ENCODE measurements around the gene CLCF1. TPM values are rescaled to one million over a fixed set of nuclear protein-coding genes. Genes with fewer than 3 reads are reported as not detected.

Gene CLCF1
- total RNA-seq, 1 donor from 2014 or later: 5.3 TPM

DNA sequence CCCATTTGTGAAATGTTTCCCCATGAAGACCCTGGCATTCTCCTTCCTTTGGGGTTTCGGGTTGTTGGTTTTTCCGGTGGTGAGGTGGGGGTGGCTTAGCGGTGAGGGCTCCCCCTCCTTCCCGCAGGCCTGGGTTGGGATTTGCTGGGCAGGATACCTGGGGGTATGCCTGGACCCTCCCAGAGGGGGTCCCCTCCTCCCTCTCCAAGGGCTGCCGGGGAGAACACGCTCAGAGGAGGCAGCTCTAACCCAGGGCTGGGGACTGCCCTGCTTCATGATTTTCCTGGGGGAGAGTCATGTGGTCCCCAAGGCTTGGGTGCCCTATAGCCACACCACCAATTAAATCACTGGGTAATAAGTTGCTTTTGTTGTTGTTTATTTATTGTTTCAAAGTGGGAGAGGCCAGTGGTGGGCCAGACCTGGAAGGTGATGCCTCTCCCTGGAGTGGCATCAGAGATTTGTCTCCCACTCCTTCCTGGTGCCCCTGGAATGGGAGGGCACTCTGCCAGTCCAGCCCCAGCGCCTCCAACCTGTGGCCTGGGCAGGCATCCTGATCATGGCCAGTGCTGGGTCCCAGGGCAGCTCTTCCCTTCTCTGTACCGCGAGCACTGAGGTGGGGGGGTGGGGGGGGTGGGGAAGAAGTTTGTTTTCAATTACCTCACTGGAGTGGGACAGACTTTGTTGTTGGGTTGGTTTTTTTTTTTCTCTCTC lies 1.3 kb upstream of the CLCF1 start:
- no peak for DNase-seq

DNA sequence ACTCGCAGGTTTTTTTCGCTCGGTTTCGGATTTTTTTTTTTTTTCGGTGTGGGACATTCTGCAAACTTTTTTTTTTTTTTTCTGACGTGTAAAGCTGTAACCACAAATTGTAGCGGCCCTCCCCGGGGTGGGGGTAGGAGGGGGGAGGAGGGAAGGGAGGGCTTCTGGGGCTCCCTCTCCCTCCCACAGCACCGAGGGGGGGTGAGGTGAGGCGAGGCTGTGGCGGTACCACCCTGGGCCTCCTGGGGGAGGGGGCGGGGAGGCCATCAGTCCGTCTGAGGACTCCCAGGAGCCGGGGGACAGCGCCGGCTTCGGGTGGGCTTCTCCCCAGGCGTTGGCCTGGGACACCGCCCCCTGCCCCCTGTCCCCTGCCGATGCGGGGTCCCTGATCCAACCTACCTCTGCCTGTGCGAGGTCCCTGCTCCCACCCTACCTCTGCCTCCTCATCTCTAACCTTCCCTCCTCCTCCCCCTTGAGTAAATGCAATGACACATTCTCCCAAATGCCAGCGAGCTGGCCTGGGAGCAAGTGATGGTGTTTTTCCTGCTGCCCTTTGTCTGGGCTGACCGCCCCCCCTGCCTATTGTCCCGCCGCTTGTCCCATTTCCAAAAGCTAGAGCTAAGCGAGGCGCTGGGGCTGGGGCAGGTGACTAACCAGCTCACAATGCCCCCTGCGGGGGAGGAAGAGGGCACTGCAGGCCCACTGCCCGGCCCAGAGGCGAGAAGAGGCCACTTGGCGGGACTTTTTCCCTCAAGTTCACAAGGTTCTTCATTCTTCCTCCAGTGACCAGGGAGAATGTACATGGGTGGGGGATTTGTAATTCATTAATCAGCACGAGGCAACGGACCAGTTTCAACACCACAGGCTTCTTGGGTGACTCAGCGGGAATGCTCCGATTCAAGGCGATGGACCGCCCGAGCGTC lies 511 bp upstream of the CLCF1 start:
- peak; percentile 79 for DNase-seq

DNA sequence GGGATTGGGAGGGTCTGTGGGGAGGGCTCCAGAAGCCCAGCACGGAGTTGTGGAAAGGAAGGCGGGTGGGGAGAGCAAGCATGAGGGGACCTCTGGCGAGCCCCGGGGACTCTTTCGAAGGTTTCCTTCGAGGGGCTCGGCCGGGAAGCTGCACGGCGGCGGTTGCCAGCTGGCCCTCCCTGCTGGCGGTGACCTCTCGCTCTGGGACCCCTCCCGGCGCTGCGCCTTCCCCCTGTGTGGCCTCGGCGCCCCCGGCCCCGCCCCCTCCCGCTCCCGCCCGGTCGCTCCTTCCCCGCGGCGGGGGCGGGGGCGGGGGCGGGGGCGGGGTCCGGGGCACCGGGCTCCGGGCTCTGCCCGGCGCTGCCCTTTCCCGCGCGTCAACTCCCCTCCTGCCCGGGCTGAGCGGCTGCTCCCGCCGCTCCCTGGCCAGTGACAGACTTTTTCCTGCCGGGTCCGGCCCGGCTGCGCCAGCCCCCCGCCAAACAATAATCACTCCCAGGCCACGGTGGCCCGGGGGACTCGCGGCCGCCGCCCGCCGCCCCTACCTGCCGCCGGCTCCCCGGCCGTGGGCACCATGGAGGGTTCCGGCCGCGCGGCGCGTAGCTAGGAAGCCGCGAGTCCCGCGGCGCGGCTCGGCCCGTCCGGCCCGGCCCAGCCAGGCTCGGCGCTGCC lies 941 bp downstream of the CLCF1 start:
- peak; percentile 58 for DNase-seq

DNA sequence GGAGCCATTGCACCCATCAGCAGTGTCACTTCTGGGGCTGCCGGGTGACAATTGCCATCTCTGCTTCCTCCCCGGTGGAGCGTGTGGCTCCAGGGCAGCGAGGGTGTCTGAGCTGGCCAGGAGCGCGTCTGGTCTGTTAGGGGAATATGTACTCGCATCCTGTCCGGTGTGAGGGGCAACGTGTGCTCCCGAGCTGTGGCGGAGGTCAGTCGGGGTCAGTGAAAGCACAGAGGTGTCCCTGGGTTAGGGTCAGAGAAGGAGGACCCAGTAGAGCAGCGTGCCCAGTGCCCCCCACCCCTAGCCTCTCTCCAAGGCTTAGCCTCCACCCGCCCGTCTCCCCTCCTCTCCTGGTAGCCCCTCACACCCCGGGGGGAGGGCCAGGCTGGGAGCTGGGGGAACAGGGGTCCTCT lies 1.5 kb downstream of the CLCF1 start:
- no peak for DNase-seq

DNA sequence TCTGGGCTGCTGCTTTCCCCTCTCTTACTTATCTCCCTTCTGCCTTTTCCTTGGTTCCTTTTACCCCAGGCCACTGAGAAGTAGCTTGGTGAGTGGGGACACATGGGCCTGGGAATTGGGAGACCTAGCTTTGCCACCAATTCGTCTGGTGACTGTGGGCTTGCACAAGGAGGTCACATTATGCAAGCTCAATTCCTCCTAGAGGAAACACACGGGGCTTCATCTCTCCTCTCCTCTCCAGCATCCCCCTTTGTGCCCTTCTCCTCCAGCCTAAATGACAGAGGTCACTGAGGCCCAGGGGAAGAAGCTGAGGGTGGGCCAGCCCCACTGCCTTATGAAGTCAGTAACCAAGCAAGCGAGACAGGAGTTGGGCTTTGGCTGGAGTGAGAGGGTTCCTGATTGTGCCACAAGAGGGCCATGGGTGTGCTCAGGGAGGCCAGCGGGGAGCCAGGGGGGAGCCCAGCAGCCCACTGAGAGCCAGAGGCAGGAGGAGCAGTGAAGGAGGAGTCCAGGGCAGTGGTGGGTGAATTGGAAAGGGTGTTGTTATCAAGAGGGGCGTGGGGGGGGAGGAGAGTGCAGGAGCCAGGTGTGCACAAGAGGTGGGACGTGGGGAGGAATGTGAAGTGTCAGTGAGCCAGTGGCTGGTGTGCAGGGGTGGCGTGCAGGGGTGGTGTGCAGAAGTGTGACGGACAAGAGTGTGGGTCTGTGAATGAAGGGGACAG lies 2.0 kb downstream of the CLCF1 start:
- DNase-seq: peak; percentile 44

DNA sequence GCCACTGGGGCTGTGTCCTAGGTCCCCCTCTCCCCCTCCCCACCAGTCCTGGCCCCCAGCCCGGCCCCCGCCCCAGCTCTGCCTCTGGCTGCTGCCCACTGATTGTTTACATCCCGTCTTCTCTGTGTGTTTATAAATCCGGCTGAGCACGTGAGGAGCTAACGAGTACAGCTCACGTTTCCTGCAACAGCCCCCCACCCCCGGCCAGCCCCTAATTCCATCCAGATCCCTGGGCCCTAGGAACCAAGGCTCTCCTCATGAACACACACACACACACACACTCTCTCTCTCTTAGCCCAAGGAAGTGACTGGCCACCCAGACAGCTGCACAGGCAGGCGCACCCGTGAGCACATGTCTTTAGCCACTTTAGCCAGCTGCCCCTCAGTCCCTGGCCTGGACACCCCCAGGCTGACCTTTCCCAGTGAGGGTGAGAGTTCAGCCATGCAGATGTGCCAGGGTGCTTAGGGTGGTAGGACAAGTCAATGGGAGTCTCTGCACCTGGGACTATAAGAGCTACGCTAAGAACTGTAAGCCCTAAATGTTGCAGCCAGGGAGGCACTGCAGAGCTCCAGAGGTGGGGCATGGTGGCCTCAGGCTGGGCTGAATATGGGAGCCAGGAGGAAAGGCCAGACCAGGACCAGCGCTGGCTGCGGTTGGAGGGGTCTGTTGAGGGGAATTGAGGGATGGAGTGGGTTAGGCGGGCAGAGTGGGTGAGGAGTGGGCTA lies 2.9 kb downstream of the CLCF1 start:
- DNase-seq: peak; percentile 88

DNA sequence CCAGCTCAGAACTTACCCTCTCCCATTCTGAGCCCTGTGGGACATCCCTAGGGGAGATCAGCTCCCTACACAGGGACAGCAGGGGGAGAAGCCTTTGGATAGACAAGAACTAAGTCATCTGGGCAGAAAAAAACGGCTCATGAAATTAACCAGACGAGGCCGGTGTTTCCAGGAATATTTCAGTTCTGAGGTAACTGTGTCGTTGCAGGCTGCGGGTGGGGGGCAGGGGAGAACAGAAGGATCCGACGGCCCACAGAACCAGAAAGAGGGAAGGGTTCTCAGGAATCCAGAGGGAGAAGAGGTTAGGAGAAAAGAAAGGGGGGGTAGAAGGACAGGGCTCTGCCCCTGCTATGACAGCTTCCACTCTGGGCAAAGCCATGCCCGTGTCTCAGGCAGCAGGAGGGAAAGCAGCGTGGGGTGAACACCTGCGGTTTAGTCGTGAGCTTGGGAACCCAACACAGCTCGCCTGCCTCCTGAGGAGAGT lies 3.6 kb downstream of the CLCF1 start:
- peak; percentile 88 for DNase-seq

DNA sequence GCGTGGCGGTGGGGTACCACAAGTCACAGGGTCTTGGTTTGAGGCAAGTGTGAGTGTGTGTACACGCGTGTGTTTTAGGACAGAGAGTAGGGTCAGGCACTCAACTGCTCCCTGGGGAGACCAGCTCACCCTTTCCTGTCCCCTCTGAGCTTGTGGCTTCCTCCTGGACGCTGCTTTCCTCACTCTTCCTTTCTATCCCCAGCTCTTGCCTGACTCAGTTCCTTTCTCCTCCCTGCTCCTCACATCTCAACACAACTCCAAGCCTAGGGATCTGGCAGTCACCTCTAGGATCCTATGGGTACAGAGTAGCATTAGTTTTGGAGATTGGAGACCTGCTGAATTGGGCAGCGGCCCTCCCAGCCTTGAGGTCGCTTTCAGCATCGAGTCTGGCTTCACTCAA lies 4.1 kb downstream of the CLCF1 start:
- DNase-seq: no peak

DNA sequence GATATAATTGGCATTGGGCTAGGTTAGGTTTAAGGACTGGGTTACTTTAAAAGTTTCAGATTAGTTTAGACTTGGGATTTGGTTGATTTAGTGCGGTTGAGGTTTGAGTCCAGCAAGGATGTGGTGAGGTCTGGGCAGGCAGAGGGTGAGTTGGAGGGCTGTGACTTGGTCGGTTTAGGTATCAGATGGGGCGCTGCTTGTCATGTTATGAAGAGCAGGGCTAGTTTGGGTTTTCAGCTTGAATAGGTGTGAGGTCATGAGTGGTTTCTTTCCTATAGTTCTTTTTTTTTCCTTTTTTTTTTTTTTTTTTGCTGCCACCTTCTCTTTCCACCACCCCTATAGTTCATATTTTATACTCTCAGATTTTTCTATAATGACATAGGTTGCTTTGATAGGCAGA lies 4.8 kb downstream of the CLCF1 start:
- DNase-seq: no peak

DNA sequence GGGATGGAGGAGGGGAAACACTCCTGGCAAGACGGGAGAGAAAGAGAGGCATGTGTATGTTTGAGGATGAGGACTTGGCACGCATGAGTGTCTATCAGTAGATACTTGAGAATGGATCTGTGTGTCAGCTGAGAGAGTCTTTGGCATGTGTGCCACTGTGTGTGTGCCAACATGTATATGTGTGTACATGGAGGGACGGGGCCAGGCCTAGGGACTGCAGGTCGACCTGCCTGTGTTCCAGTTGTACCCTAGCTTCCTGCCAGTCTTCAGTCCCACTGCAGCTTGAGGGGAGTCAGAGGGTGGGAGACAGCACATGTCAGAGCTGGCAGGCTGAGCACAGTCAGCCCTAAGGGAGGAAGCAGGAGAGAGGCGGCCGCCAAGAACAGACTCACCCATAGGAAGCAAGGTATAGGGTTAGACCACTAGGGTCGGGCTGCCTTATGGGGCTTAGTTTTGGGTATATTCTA lies 5.6 kb downstream of the CLCF1 start:
- DNase-seq: peak; percentile 45

DNA sequence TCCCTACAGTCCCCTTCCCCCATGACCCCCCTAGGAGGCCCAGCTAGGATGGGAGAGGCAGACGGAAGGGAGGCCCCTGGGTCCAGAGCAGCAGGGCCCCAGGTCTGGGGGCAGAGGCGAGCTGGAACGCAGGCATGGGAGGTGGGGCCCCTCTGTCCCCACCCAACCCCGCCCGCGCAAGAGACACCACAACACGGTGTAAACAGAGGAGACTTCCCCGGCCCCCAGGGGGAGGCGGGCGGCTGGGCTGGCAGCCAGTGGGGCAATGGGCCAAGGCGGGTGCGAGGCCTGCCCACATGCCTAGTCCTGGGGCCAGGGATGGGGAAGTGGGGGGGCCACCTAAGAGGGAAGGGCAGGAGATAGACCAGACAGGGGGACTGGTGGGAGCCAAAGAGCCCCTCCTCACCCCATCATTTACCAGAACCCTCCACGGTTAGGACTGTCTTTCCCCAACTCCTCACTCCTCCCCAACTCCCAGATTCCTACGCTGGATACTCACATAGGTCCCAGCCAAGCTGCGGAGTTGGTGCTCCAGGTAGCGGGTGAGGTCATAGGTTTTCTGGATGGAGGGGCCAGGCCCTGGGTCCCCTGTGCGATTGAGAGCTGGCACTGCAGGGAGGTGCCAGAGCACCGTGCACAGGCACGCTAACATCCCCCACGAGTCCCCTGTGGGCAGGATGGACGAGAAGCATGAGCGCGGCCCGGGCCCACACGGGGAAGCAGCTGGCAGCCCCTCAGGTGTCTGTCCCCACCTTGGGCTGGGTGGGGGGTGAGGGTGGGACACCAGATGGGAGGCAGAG lies 6.2 kb downstream of the CLCF1 start:
- DNase-seq: peak; percentile 75

DNA sequence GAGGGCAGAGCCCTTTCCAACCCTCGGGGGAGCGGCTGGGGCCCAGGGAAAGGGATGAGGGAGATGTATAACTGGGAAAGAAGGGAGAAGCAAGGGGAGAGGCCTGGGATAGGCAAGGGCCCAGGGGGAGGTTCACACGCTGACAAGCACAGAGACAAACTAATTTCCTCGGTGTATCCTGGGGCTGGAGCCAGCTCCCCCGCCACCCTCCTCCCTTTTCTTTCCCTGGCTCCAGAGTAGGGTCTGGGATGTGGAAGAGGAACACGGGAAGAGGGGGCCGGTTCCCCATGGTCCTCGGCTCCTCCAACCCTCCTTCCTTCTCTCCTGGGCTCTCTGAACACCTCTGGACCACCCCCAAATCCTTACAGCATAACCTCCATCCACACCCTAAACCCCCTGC lies 6.9 kb downstream of the CLCF1 start:
- peak; percentile 84 for DNase-seq

DNA sequence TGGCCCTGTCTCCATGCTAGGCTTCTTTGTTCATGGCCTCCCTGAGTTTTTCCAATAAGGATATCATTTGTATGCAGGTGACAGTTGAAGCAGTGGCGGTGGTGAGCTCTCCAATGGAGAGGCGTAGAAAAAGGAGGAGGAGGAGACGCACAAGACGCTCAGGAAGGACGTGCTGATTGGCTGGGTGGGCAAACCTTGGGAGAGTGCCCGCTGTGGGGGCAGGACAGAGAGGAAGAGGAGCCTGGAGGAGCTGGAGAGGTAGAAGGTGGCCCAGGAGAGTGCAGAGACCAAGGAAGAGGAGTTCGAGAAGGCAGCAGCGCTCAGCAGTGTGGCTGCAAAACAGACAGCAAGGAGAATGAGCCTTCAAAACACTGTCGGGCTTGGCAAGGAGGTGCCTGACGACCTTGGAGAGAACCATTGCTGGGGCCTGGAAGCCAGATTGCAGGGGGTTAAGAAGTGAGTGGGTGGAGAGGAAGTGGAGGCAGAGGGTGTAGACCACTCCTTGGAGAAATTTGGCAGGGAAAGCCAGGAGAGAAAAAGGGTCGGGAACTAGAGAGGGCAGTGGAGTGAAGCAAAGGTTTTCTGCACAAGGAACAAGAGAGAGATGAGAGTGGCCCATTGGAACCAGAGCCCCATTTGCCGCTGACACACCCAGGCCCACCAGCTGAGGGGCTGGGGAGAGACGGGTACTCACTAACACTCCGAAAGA lies 7.5 kb downstream of the CLCF1 start:
- no peak for DNase-seq

DNA sequence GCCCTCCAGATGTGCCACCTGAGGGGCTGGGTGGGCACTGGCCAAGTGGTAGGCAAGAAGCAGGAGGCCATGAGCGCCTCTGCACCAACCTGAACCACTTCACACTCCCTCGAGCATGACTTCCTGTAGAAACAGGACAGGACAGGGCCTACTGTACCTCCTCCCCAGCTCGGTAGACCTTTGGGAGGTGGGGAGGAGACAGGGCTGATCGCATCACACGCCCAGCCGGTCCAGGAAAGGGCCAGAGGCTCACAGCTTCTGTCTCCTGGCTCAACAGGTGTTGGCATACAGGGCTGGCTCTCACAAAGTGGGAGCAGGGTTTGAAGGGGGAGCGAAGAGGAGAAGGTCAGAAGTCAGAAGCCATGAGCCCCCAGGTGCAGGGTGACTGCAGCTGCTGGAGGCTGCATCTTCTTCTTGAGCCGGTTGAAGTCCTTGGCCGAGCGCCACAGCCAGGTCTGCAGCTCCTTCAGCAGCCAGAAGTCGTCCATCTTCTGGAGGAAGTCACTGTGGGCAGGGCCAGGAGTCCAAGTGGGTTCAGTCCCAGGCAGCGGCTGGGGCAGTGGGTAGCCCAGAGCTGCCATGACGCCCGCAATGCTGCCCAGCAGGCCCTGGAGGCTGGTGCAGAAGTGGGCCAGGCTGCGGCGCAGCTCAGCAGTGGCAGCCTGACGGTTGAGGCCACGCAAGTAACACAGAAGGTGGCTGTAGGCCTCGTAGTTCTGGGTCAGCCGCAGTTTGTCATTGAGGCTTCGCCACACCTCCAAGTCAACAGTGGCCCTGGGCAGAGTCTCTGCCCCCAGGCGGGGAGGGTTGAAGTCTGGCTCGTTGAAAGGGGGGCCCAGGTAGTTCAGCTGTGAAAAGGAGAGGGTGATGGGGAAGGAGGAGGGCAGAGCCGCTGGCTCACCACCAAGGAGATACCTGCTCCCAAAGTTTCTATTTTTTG lies 8.3 kb downstream of the CLCF1 start:
- no peak for DNase-seq

DNA sequence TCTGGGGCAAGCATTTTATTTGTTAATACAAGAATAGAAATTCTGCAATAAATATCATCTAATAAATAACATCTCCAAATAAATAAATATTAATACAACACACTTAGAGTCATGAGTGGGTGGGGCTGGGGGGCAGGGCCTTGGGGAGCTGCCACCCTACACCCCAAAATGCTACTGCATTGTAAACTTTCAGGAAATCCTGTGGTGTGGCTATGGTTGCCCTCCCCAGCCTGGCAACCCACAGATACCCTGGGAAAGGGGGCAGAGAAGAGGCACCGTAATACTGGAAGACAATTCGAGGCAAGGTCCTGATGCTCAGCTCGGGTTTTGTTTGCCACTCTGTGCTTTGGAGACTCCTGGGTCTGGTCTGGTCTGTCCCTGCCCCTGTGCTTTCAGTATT lies 9.2 kb downstream of the CLCF1 start:
- no peak for DNase-seq

DNA sequence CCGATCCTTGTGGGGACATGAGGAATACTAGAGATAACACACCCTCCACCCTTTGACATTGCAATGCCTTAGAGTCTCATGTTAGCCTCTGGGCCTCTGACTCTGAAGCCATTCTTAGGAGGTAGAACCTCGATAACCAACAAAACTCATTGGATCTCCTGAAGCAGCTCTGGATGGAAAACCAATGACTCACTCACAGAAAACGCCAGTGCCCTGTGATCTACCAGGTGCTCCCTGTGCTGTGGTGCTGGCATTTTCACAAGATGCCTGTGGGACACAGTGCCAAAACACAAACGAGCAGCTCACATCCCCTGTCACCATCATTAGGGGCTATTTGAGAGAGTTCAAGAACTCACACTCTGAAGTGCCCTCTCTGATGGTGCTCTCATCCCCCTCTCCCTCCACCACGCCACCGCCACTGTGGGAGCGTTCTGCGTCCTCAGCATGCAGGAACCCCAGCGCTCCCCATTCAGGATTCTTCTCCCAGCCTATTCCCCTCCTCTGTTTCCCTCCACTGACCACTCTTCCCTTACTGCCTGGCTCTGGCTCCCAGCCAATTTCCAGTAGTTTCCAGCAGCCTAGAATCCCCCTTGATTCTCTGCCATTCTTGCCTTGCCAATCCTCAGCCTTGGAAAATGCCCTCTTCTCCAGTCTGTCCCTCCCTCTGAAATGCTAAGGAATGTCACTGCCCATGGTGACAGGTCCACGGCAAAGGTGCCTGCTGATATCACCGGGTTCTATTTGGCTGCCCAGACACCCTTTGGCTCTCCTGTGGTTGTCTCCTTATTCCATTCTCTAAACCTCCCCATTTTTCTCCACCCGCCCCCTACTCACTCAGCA lies 15.3 kb downstream of the CLCF1 start:
- no peak for DNase-seq

DNA sequence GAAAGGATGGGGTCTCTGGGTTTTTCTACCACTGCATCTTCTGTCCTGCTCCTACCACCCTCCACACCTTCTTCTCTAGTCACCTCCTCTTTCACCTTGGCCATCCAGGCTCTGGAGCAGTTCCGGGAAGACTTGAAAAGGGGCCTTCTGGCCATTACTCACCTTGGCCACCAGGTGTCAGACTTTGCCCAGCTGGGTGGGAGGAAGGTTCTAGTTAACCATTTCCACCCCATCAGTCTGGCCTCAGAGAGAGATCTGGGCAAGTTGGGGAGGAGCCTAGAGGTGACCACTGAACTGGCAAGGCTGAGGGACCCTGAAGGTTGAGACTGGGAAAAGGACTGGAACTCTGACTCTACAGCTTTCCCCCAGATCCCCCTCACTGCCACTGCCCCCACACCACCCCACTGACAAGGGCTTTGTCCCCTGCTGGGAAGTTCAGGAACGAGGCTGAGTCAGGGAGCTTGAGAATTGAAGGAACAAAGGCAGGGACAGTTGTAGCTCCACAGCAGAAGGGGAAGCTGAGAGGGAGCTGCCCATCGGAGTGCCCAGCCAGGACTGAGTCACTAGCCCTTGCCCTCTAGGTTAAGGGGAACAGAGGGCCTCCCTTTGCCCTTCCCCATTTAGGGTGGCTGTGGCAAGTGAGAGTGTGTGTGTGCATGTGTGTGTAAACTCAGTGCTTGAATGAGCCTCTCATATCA lies 16.4 kb downstream of the CLCF1 start:
- DNase-seq: peak; percentile 88

All from tongue (tissue), 2 donors.